Fibroblast of lung (primary cell): ENCODE measurements around the gene FBXO8. TPM values are rescaled to one million over a fixed set of nuclear protein-coding genes. Genes with fewer than 3 reads are reported as not detected.
A peak's percentile ranks its signal among the peaks of the same experiment; 100 is the strongest.

ENCODE experiments used
- DNase-seq, 2 donors: peaks; one replicate each; pipeline versions ENCODE4 v3.0.0 to v3.0.0-alpha.2; 2010; ENCODE audit warnings: low read depth in 2 of 2
- H2AFZ ChIP-seq: 2 replicates; pipeline ENCODE4 v1.5.1; 2012; ENCODE audit warnings: low read length, control low read depth, inconsistent platforms
- H3K27ac ChIP-seq: 2 replicates; pipeline ENCODE4 v1.5.1; 2011; ENCODE audit warnings: low read length, control low read depth; ENCODE audit not compliant: insufficient read depth
- H3K27me3 ChIP-seq: 2 replicates; pipeline ENCODE4 v1.5.1; 2011; ENCODE audit warnings: mild to moderate bottlenecking, low read length; ENCODE audit not compliant: control insufficient read depth, insufficient read depth
- H3K36me3 ChIP-seq: 2 replicates; pipeline ENCODE4 v1.5.1; 2011; ENCODE audit warnings: low read length; ENCODE audit not compliant: control insufficient read depth, insufficient read depth
- H3K4me1 ChIP-seq: 2 replicates; pipeline ENCODE4 v1.5.1; 2011; ENCODE audit warnings: low read length; ENCODE audit not compliant: control insufficient read depth, insufficient read depth; ENCODE audit errors: extremely low read depth
- H3K4me2 ChIP-seq: 2 replicates; pipeline ENCODE4 v1.5.1; 2011; ENCODE audit warnings: low read length, control low read depth; ENCODE audit not compliant: insufficient read depth; ENCODE audit errors: extremely low read depth
- H3K4me3 ChIP-seq, 4 experiments: fragments of 200-600 bp in 1 of 4; sonication (generic) in 1 of 4; replicated peaks in 1 of 4; 2 replicates each; pipeline ENCODE4 v1.5.1; 2011 to 2016; ENCODE audit warnings: low read length in 4 of 4, low read depth in 3 of 4, mild to moderate bottlenecking in 3 of 4, control low read depth in 2 of 4, inconsistent platforms in 1 of 4, mixed read lengths in 1 of 4; ENCODE audit not compliant: insufficient read depth in 1 of 4; ENCODE audit errors: control extremely low read depth in 1 of 4
- H3K79me2 ChIP-seq: 2 replicates; pipeline ENCODE4 v1.5.1; 2012; ENCODE audit warnings: mild to moderate bottlenecking, low read length, inconsistent platforms; ENCODE audit not compliant: control insufficient read depth, insufficient read depth
- H3K9ac ChIP-seq: 2 replicates; pipeline ENCODE4 v1.5.1; 2011; ENCODE audit warnings: mild to moderate bottlenecking, low read length, control low read depth; ENCODE audit not compliant: insufficient read depth
- H3K9me3 ChIP-seq: 2 replicates; pipeline ENCODE4 v1.5.1; 2012; ENCODE audit warnings: low read depth, low read length; ENCODE audit not compliant: control insufficient read depth, insufficient read depth
- H4K20me1 ChIP-seq: 2 replicates; pipeline ENCODE4 v1.5.1; 2011; ENCODE audit warnings: low read length; ENCODE audit not compliant: control insufficient read depth, insufficient read depth; ENCODE audit errors: extremely low read depth
- CTCF ChIP-seq, 2 donors: IDR thresholded peaks in 1 of 2; conservative IDR thresholded peaks in 1 of 2; 1 replicate in 1 of 2; 2 replicates in 1 of 2; pipeline ENCODE4 v1.5.1; 2011 to 2012; ENCODE audit warnings: low read length in 2 of 2, control low read depth in 1 of 2, inconsistent platforms in 1 of 2, low read depth in 1 of 2, mild to moderate bottlenecking in 1 of 2
- EZH2 ChIP-seq: IDR thresholded peaks from 2 replicates; pipeline ENCODE4 v1.5.1; 2012; ENCODE audit warnings: low read length, control low read depth, mild to moderate bottlenecking; ENCODE audit errors: missing control alignments
- polyA plus RNA-seq, 2 donors: library from polyadenylated mRNA; depleted of rRNA in 1 of 2; stranded (reverse) in 1 of 2; unstranded in 1 of 2; fragments of >200 nt; gene quantifications; 2 replicates each; pipeline ENCODE4 v1.2.1, GENCODE V29; 2011 to 2012; ENCODE audit warnings: missing spikeins in 1 of 2
- total RNA-seq: library from RNA; depleted of rRNA; stranded (reverse); fragments of >200 nt; gene quantifications from 2 replicates; pipeline ENCODE4 v1.2.1, GENCODE V29; 2014

The FBXO8 gene
- total and polyA plus RNA-seq, 2 donors (not counting 1 experiment from before 2014, with no cell fraction given), result 26.7 to 46.1 TPM

GRCh38 chr4:174318829-174319764 lies 35.6 kb upstream of the FBXO8 start:
- H3K4me3 ChIP-seq, result no peak overlapping the region
- H3K27me3 ChIP-seq, result no peaks in the 10 kb centered on the region
- no peaks in the 10 kb centered on the region for H3K79me2 ChIP-seq
- peak; percentile 36 to 69 for DNase-seq
- H3K4me2 ChIP-seq, result no peak overlapping the region
- no peak overlapping the region for H3K9ac ChIP-seq
- H3K9me3 ChIP-seq, result no peaks in the 10 kb centered on the region
- no peaks in the 10 kb centered on the region for H4K20me1 ChIP-seq
- peak in 1 of 2 donors; percentile 62 for TF ChIP-seq CTCF (conservative IDR thresholded peaks at IDR 0.05 in 1 of 2, IDR thresholded peaks at IDR 0.05 in 1 of 2; ENCODE audit: low read depth in 1 of 2, low read length in 2 of 2)
- TF ChIP-seq EZH2, result no peak
- no peak overlapping the region for H2AFZ ChIP-seq
- no peaks in the 10 kb centered on the region for H3K4me1 ChIP-seq
- no peaks in the 10 kb centered on the region for H3K36me3 ChIP-seq
- no peak overlapping the region for H3K27ac ChIP-seq

- Histone ChIP-seq H3K4me3 (no peak overlapping the region), H3K9ac (no peak overlapping the region), H3K27me3 (no peaks in the 10 kb centered on the region), H3K4me1 (no peaks in the 10 kb centered on the region), H2AFZ (no peak overlapping the region), H3K4me2 (no peak overlapping the region), H3K27ac (no peak overlapping the region), H4K20me1 (no peaks in the 10 kb centered on the region), H3K79me2 (no peaks in the 10 kb centered on the region), H3K9me3 (no peaks in the 10 kb centered on the region), H3K36me3 (no peaks in the 10 kb centered on the region)
- peak in 1 of 2 donors; percentile 51 for DNase-seq
- TF ChIP-seq CTCF (conservative IDR thresholded peaks at IDR 0.05 in 1 of 2, IDR thresholded peaks at IDR 0.05 in 1 of 2; ENCODE audit: low read depth in 1 of 2, low read length in 2 of 2) (no peak), EZH2 (no peak)
Observed at GRCh38 chr4:174317531-174317930, 34.1 kb upstream of the FBXO8 start.

GRCh38 chr4:174316954-174317353 lies 33.5 kb upstream of the FBXO8 start:
- DNase-seq, result peak; percentile 11 to 45
- Histone ChIP-seq H3K9me3 (no peaks in the 10 kb centered on the region), H3K36me3 (no peaks in the 10 kb centered on the region), H3K4me1 (no peaks in the 10 kb centered on the region), H3K27me3 (no peaks in the 10 kb centered on the region), H2AFZ (no peak overlapping the region), H3K4me3 (no peak overlapping the region), H3K4me2 (no peak overlapping the region), H4K20me1 (no peaks in the 10 kb centered on the region), H3K27ac (no peak overlapping the region), H3K79me2 (no peaks in the 10 kb centered on the region), H3K9ac (no peak overlapping the region)
- no peak for TF ChIP-seq EZH2
- no peak for TF ChIP-seq CTCF (conservative IDR thresholded peaks at IDR 0.05 in 1 of 2, IDR thresholded peaks at IDR 0.05 in 1 of 2; ENCODE audit: low read depth in 1 of 2, low read length in 2 of 2)
